GM19467 (cell line): ENCODE results near the gene PROS1.
"Not testable (repeated sequence)": the region's sequence is repeated elsewhere in the genome, so short reads cannot be mapped to it uniquely, and the experiment has no call there.

Experiments used
- ATAC-seq: cut with Tn5 transposase; IDR thresholded peaks from one replicate; pipeline ENCODE4 v1.9.1; 2021; ENCODE audit warnings: mild to moderate bottlenecking, moderate library complexity; ENCODE audit not compliant: unreplicated experiment

Gene PROS1

GRCh38 chr3:93906245-93906644 lies 67.5 kb downstream of the PROS1 start:
- no peak for ATAC-seq

DNA sequence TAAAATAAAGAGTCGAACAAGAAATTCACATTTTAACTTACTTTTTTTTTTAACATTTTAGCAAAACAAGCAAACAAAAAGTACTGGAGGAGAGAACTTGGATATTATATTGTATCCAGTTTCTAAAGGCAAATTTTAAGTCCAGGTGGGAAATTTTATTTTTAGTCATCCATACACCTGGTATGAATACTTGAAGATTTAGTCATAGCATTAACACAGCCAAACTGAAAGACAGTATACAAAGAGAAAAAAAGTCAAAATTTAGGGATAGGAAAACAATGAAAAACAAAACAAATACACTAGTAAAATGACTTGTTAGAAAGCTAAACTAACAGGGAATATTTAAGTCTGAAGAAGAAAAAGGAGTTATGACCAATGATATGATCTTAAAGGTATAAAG lies 69.1 kb downstream of the PROS1 start:
- ATAC-seq, result no peak

DNA sequence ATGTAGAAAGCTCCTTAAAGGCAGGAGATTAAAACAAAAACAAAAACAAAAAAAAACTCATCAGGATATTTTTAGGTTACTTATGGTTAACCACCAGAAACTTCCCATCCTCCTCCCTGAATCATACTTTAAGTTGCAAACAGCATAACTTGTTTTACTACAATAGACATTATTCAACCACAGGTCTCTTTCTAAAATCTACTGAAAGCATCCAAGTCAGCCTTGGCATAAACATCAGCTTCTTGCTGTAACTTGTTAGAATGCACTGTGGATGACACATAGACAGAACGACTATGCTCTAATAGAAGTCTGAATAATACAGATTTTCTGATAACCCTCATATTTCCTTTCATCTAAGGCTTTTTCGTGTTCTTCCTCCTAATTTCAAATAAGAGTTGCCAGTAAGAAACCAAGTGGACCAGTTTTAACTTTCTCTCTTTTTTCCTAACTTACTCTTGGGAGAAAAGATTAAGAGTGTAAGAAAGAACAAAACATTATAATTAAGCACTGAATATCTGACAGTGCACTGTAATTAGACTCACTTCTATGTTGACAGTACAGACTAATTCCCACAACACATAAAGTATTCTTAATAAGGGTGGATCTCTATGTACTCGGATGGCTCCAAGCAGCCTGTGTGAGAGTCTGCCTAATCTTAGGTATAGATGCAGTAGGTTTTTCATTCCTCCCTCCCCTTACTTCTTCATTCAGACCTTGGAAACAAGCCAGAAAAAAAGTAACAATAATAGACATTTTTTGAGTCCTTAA lies 95.3 kb downstream of the PROS1 start:
- ATAC-seq, result not testable (repeated sequence)

DNA sequence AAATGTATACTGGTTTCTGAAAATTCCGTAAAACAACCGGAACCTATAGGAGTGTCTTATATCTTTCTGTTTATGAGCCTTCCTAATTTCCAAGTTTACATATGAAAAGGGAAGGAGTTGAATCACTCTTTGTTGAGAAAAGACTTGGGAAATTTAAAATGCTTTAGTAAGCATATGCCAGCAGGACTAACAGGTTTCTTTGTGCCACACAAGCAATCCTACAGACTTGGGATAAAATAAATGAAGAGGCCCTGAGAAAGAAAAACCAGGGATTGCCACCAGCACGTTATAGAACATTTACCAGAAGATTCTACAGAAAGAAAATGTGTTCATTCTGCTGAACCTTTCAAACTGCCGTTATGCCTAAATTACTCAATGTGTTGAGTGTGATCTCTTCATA lies 96.3 kb downstream of the PROS1 start:
- ATAC-seq, result not testable (repeated sequence)

DNA sequence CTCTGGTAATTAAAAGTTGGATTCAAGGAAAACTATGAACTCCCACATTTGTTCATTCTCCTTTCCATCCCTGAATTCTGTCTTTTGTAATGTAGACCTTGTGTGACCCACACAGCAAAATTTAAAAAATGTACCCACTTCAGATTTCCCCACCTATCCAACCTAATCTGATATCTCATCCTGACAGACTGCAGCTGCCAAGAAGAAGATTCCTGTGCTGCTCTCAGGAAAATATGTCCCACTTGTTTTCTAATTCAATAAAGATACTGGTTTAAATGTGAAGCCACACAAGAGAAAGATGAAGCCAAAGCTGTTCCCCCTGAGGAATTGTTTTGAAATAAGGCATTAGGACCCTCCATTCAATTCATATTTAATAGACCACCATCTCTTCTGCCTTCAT lies 100.3 kb downstream of the PROS1 start:
- ATAC-seq, result not testable (repeated sequence)

- no peak for ATAC-seq
These were observed 106.3 kb downstream of the PROS1 start for GRCh38 chr3:93867425-93867824.

- no peak for ATAC-seq
These were observed 112.7 kb downstream of the PROS1 start for GRCh38 chr3:93861017-93861416.

DNA sequence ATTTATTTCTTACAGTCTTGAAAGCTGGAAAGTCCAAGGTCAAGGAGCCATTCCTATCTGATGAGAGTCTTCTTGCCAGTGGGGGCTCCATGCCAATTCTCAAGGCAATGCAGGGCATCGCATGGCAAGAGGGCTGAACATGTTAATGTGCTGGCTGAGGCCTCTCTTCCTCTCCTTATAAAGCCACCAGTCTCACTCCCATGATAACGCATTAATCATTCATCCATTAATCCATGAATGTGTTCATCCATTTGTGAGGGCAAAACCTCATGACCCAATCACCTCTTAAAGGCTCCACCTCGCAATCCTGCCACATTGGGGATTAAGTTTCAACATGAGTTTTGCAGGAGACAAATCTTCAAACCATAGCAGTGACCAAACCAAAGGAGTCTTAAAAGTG lies 118.3 kb downstream of the PROS1 start:
- no peak for ATAC-seq

DNA sequence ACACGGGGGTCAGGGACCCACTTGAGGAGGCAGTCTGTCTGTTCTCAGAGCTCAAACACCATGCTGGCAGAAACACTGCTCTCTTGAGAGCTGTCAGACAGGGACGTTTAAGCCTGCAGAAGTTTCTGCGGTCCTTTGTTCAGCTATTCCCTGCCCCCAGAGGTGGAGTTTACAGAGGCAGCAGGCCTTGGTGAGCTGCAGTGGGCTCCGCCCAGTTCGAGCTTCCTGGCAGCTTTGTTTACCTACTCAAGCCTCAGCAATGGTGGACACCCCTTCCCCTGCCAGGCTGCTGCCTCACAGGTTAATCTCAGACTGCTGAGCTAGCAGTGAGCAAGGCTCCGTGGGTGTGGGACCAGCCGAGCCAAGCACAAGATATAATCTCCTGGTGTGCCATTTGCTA lies 121.5 kb downstream of the PROS1 start:
- ATAC-seq, result not testable (repeated sequence)

DNA sequence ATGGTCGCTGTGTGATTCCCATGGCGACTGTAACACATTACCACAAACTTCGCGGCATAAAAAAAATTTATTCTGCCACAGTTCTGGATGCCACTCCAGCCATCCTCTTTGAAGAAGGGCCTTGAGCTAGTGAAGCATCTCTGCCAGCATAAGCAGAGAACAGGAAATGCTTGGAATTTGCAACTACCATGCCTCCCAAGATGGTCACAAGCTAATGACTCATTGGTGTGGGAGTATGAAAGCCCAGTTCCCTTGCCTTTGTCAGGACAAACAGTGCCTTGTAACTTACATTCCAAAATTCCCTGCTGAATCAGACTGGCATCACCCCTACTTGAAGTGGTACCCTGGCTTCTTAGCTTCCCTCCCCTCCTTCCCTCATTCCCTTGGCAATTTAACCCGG lies 129.7 kb downstream of the PROS1 start:
- ATAC-seq, result no peak

DNA sequence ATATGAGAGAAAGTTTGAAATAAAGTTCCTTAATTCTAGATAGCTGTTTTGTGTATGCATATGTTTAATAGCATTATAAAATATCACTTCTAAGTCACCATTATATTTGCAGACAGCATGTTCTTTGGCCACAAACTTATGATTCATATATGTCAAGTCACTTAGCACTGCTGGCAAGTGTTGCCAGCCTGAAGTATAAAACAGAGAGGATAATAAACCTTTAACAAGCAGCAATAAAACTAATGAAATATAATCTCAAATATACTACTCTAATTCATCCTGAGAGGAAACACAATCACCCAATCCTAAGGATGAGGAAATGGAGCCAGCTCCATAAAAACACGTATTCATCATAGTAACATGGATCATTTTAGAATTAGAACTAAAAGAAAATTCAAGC lies 134.5 kb downstream of the PROS1 start:
- ATAC-seq, result not testable (repeated sequence)
